HCEC 1CT (cell line): ENCODE data around the gene GDPD3.
"Not testable (repeated sequence)": the region's sequence is repeated elsewhere in the genome, so short reads cannot be mapped to it uniquely, and the experiment has no call there.

ENCODE experiments used
- DNase-seq: peaks from one replicate; pipeline ENCODE4 v3.0.0-alpha.2; 2017

GDPD3 gene

DNA sequence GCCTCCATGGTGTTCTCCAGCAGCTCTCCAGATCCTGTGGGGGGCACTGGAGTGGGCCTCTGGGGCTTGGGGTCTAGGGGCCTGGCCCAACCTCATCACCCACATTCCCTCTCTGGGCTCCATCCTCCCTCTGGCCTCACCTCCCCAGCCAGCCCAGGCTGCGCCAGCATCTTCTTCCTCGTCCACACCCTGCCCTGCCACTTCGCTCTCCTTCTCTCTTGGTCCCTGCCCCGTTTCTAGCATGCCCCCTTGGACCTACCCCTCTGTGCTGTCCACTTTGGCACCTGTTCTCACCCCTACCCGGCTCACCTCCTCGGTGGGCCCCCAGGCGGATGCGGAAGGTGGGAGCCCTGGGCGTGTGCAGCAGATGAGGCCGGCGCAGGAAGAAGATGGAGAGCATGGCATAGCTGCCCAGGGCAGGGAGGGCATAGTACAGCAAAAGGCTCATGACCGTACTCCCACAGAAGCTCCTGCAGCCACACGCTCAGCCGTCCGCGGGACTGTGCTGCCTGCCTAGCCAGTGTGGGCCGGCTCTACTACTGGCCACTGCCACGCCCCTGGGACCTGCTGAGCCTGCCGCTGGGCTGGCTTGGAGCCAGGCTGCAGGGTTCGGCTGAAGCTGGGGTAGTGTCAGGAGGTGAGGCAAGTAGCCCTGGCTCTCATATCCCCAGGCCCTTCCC is at the start of gene GDPD3:
Gene GDPD3 (minus strand): TSS at position 507 of the 680 bp plus-strand sequence. CDS start 59 bp downstream, at position 448.
- DNase-seq = no peak

- DNase-seq = no peak
Observed at GRCh38 chr16:30157214-30157613, 43.9 kb upstream of the GDPD3 start.

DNA sequence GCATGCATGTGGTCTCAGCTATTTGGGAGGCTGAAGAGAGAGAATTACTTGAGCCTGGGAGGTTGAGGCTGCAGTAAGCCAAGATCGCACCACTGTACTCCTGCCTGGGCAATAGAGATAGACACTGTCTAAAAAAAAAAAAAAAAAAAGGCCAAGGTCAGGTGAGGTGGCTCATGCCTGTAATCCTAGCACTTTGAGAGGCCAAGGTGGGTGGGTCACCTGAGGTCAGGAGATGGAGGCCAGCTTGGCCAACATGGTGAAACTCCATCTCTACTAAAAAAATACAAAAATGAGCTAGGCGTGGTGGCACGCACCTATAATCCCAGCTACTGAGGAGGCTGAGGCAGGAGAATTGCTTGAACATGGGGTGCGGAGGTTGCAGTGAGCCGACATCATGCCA is 41.9 kb upstream of the GDPD3 start:
- no peak for DNase-seq

GRCh38 chr16:30152517-30152916 is 39.2 kb upstream of the GDPD3 start:
- DNase-seq = no peak

GRCh38 chr16:30151091-30151490 is 37.8 kb upstream of the GDPD3 start:
- no peak for DNase-seq

GRCh38 chr16:30149250-30149930 is 36.1 kb upstream of the GDPD3 start:
- DNase-seq = no peak

GRCh38 chr16:30147843-30148510 is 34.6 kb upstream of the GDPD3 start:
- DNase-seq = no peak

- DNase-seq = no peak
Observed at GRCh38 chr16:30145657-30146056, 32.3 kb upstream of the GDPD3 start.

DNA sequence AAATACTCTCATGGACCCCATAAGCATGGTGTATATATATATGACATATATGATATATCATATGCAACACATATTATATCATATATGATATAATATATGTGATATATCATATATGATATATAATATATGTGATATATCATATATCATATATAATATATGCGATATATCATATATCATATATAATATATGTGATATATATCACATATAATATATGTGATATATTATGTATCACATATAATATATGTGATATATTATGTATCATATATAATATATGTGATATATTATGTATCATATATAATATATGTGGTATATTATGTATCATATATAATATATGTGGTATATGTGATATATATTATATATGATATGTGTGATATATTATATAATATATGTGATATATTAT is 31.6 kb upstream of the GDPD3 start:
- DNase-seq = no peak

DNA sequence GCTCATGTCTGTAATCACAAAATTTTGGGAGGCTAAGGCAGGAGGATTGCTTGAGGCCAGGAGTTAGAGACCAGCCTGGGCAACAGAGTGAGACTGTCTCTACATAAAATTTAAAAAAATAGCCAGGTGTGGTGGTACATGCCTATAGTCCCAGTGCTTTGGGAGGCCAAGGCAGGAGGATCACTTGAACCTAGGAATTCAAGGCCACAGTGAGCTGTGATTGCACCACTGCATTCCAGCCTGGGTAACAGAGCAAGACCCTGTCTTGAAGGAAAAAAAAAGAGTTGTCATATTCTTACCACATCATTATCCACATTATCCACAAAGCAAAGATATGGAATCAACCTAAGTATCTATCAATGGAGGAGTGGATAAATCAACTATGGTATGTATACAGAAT is 30.7 kb upstream of the GDPD3 start:
- no peak for DNase-seq

DNA sequence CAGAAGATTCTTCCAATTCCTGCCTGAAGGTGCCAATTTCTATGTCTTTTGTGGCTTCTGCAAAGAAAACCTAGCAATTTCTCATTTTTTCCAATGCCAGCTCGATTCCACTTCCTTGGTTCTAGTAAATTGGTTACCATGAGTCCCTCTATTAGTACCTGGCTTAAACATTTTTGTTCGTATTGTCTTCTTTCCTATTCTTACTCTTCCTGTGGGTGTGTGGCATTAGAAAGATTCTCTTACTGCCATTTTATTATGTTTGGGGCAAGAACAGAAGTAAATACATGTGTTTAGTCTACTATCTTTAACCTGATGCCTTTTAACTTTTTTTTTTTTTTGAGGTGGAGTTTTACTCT is 30.0 kb upstream of the GDPD3 start:
- no peak for DNase-seq

DNA sequence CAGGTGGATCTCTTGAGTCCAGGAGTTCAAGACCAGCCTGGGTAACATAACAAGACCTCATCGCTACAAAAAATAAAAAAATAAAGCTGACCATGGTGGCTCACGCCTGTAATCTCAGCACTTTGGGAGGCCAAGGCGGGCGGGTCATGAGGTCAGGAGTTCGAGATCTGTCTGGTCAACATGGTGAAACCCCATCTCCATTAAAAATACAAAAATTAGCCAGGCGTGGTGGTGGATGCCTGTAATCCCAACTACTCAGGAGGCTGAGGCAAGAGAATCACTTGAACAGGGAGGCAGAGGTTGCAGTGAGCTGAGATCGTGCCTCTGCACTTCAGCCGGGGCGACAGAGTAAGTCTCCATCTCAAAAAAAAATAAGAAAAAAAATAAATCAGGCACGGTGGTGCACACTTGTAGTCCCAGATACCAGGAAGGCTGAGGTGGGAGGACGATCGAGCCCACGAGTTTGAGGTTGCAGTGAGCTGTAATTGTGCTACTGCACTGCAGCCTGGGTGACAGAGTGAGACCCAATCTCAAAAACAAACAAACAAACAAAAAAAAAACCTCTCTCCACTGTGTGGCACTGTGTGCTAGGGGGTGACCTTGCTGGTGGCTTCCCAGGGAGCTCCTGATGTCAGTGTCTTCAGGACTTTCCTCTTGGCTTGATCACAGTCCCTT is 29.5 kb upstream of the GDPD3 start:
- peak; percentile 16 for DNase-seq

DNA sequence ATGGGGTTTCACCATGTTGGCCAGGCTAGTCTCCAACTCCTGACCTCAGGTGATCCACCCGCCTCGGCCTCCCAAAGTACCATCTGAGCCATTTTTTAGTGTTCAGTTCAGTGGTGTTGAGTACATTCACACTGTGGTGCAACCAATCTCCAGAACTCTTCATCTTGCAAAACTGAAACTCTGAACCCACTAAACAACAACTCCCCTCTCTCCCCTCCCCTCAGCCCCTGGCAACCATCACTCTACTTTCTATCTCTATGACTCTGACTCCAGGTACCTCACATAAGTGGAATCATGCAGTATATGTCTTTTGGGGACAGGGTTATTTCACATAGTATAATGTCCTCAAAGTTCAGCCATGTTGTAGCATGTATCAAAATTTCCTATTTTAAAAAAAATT is 28.4 kb upstream of the GDPD3 start:
- DNase-seq = no peak

GRCh38 chr16:30139583-30140481 is 26.5 kb upstream of the GDPD3 start:
- no peak for DNase-seq

GRCh38 chr16:30137897-30138296 is 24.6 kb upstream of the GDPD3 start:
- DNase-seq = no peak

GRCh38 chr16:30136971-30137605 is 23.8 kb upstream of the GDPD3 start:
- no peak for DNase-seq

GRCh38 chr16:30132591-30132990 is 19.3 kb upstream of the GDPD3 start:
- DNase-seq = no peak

DNA sequence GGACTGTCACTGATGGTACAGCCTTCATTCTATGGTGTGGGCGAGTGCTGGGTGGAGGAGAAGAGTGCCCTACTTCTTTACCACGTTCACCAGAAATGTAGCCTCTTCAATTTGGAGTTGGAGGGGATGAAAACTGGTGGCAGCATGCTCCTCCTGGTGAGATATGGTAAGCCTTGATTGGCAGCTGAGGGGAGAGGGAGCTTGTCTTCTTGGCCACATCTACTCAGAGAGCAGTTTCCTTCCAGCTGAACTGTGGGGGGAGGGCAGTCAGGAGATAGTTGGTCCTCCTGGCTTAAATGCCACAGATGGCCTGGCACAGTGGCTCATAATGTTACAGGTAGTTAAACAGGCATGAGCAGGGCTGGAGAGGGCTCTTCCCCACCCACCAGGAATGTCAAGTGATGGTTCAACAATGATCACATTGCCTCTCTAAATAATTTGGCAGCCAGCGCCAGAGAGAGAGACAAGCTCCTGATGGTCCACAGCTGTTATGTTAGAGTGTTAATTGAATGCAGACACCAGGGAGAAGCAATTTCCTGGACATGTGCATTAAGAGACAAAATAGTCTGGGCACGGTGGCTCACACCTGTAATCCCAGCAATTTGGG is 18.6 kb upstream of the GDPD3 start:
- no peak for DNase-seq

GRCh38 chr16:30127993-30128392 is 14.7 kb upstream of the GDPD3 start:
- no peak for DNase-seq

- not testable (repeated sequence) for DNase-seq
Observed at GRCh38 chr16:30125690-30126089, 12.4 kb upstream of the GDPD3 start.

GRCh38 chr16:30124985-30125379 is 11.6 kb upstream of the GDPD3 start:
- no peak for DNase-seq
